A204.1 (cell line): ENCODE measurements around the gene PIGC.
A peak's percentile ranks its signal among the peaks of the same experiment; 100 is the strongest.

Experiments used
- FAIRE-seq: peaks from 2 replicates; lab custom pipeline; 2012; peaks lifted over from hg19 to GRCh38; lab: Jason Lieb, UNC

PIGC gene

DNA sequence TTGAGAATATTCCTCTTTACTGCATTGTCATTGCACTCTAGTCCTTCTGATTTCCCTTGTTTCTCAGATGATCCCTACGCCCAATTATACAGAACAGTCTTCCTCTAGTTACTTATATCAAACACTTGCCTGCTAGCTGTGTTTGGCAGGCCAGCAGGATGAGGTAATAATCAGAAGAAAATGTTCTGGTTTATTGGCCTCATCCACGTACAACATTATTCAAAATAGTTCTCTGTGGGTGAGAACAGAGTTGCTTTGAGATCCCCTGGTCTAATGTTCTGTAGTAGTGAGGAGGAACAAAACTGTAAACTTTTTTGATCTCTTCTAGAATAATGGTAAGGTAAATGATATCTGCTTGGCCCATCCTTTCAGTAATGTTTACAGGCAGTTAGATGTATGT is 45.7 kb downstream of the PIGC start:
- no peak for FAIRE-seq

DNA sequence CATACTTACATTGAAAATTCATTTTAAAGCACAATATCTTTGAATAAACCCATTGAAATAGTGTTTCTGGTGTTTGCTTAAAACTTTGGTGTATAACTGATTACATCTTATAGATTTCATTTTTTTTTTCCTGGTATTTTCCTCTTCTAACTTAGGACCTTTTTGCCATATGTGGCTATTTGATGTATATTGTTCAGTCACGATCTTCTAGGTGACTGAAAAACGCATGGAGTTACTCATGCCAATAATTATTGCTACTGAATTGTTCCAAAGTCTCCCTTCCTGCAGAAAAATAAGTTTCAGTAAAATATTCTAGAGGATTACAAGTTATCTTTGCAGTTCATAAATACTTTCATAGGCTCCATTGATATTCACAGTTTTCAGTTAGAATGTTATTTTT is 46.2 kb downstream of the PIGC start:
- no peak for FAIRE-seq

DNA sequence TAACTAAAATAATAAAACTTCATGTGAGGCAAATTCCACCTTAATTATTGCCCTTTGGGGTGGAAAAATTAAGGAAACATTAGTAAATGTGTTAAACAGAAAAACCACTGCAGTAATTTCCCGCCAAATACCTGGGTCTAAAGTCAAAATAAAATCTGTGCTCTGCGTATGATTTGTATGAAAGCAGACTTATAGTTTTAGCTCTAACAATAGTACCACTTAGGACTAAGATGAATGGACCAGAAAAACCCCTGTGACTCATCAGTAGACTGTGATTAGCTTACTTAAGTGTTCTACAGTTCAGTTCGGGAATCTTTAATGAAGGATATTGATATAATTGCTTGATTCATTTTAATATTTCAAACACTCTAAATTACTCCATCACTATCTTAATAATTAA is 46.6 kb downstream of the PIGC start:
- FAIRE-seq, result no peak

DNA sequence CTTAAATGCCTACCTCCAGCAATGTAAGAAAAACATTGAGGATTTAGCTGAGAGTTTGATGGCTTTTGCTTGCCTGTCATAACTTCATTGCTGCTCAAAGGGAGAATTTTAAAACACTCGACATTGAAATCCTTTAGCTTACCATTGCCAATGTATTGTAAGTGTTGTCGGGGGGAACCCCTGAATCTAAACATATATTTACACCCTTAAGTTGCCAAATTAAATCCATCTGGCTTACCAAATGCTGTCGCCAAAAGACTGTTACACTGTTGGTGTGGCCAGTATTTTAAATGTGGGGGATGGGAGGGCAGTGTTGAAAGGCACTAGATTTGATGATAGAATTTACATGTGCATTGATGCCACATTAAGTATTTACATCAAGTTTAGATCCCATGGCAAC is 48.3 kb downstream of the PIGC start:
- no peak for FAIRE-seq

DNA sequence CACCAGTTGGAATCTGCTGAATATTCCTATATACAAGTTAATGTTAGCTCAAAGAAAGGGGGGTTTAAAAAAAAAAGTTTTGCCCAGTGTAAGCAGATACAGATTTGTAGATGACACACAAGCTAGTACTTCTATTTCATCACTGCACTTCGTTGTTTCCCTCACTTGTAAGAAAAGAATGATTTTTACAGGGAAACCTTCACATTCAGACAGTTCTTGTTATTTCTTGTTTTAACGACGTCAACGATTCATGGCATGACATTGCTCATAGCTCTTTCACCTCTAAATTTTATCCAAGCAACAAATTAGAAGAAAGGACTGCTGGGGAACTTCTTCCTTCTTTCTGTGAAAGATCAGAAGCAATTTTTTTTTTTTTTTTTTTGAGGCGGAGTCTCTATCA is 49.1 kb downstream of the PIGC start:
- no peak for FAIRE-seq

DNA sequence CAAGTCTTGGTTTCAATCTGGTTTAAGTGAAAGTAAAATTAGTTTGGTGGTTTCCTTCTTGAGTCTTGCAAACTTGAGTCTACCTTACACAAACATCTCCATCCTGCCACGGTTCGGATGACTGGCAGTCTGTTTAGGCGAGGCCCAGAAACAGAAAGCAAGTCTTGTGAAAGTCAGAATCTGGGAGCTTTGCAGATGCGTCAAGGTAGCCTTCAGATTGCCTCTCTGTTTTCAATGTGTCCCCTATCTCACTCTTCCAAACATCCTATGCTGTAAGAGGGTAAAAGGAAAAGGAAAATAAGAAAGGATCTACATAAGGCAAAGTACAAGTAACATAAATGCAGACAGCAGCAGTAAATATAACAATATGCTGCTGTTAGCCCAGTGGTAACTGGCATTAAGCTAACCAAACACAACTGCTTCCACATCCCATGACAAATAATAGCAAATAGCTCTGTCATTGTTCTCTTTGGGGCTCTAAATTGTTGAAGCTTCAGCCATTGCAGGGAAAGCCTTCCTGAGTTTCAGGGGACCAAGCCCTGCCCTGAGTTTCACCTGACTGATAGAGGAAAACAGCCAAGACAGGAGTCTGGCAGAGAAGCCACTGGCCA is 49.6 kb downstream of the PIGC start:
- FAIRE-seq, result no peak

DNA sequence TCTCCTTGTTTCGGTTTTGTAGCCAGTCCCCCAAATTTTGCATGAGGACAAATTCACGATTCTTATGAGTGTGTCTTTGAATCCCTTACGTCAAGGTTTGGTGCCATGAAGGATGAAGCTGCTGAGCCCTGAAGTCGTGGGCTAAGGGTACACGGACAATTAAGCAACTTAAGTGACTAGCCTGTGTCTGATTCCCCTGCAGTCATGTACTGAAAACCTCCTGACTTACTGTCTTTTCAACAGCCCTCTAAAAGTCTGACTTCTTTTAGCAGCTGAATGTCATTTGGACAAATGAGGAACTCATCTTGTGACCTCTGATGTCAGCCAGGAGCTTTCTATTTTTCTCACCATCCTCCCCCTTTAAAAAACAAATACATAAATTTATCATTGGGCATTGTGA is 50.5 kb downstream of the PIGC start:
- no peak for FAIRE-seq

DNA sequence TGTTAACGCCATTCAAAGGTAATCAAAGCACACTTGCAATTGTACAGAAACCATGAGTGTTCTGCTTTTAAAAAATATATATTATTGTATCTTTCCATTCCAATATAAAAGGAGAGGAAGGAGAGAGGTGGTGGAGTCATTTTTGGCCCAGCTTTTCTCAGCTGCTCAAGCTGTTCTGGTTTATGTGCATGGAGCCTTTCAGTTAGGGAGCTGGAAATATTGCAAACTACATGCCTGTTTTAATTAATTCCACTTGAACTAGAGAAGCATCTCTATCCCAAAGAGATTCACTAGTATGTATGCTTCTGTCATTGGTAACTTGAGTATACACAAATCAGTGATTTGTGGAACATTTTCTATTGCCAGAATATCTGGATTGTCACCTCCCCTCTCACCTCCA is 51.9 kb downstream of the PIGC start:
- peak; percentile 95 for FAIRE-seq
